GM21786 (cell line): ENCODE data around the gene HECTD2.
"Not testable (repeated sequence)": the region's sequence is repeated elsewhere in the genome, so short reads cannot be mapped to it uniquely, and the experiment has no call there.

Source experiments
- ATAC-seq: cut with Tn5 transposase; IDR thresholded peaks from one replicate; pipeline ENCODE4 v1.9.1; 2021; ENCODE audit not compliant: unreplicated experiment

The HECTD2 gene

GRCh38 chr10:91412354-91413087 is 2.4 kb downstream of the HECTD2 start:
- ATAC-seq: no peak

GRCh38 chr10:91415816-91416215 is 5.7 kb downstream of the HECTD2 start:
- no peak for ATAC-seq

GRCh38 chr10:91416339-91416855 is 6.3 kb downstream of the HECTD2 start:
- ATAC-seq: no peak

- no peak for ATAC-seq
Observed at GRCh38 chr10:91418416-91418815, 8.3 kb downstream of the HECTD2 start.

- no peak for ATAC-seq
Observed at GRCh38 chr10:91420868-91421267, 10.7 kb downstream of the HECTD2 start.

- no peak for ATAC-seq
Observed at GRCh38 chr10:91422915-91423314, 12.8 kb downstream of the HECTD2 start.

GRCh38 chr10:91424016-91424415 is 13.9 kb downstream of the HECTD2 start:
- ATAC-seq: no peak

DNA sequence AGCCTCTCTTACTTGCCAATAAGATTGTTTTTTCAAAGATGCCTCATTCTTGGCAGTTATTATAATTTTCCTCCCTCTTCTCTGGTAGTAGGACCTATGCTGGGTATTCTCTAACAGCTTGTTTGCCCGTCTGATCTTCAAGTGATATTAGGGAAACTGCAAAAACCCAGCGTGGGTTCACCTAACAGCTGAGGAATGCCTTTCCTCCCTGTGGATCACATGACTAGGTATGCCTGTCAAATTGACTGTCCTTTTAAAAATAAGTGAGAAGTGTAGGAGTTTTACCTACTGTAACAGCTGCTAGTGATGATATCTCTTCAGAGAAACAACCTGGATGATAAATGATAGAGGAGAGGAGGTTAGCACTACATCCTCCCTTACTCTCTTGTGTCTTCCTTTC is 22.0 kb downstream of the HECTD2 start:
- ATAC-seq: no peak

GRCh38 chr10:91433620-91434019 is 23.5 kb downstream of the HECTD2 start:
- no peak for ATAC-seq

- ATAC-seq: no peak
Observed at GRCh38 chr10:91434041-91434440, 23.9 kb downstream of the HECTD2 start.

DNA sequence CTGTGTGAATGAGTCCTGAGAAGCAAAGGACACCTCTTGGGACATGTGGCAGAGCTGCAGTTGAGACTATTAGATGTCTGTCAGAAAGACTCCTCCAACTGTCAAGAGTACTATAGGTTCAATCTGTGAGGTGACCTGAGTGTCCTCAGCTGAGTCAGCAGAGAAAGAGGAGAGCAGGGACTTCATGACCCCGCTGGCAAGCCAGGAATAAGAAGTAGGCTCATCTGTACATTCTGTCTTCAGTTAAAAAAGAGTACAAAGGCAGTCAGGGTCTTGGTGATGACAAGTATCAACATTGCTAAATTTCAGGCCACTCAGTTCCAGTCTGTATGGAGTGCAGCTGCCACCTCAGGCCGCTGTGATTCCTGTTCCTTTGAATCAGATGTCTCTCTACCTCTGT is 25.1 kb downstream of the HECTD2 start:
- ATAC-seq: no peak

GRCh38 chr10:91438228-91438627 is 28.1 kb downstream of the HECTD2 start:
- ATAC-seq: not testable (repeated sequence)

- no peak for ATAC-seq
Observed at GRCh38 chr10:91444211-91445182, 34.4 kb downstream of the HECTD2 start.

- ATAC-seq: no peak
Observed at GRCh38 chr10:91452063-91452462, 41.9 kb downstream of the HECTD2 start.

DNA sequence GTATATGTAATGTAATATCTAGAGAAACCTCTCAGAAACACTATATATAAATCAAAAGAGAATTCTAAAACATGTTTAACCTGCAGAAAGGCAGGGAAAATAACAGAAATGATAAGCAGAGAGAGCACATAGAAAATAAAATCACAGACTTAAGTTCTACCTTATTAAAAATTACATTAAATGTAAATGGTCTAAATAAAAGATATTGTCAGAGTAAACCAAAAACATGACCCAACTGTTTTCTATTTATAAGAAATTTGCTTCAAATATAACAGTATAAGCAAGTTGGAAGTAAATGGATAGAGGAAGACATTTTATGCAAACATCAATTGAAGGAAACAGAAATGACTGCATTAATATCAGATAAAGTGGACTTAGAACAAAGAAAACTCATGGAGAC is 43.4 kb downstream of the HECTD2 start:
- no peak for ATAC-seq

- not testable (repeated sequence) for ATAC-seq
Observed at GRCh38 chr10:91455135-91455534, 45.0 kb downstream of the HECTD2 start.

DNA sequence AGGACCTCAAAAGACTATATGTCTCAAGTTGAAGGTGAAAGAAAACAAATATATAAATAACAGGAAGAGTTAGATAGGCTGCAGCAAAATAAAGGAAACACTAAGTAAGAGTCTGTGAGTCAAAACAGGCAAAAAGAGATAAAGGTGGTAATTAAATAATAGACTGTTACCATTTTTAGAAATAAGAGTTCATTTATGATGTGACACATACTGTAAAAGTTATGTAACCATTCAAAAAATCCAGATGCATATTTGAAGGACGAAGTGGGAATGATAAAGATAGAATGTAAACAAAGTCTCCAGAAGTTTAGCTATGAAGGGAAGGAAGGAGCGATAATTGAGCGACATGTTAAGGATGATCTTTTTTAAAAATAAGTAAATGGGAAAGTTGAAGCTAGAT is 50.5 kb downstream of the HECTD2 start:
- ATAC-seq: no peak

- ATAC-seq: no peak
Observed at GRCh38 chr10:91462423-91462822, 52.3 kb downstream of the HECTD2 start.

GRCh38 chr10:91464500-91464899 is 54.4 kb downstream of the HECTD2 start:
- no peak for ATAC-seq

- no peak for ATAC-seq
Observed at GRCh38 chr10:91465261-91465660, 55.1 kb downstream of the HECTD2 start.

GRCh38 chr10:91467114-91467513 is 57.0 kb downstream of the HECTD2 start:
- no peak for ATAC-seq

- ATAC-seq: no peak
Observed at GRCh38 chr10:91471602-91472001, 61.5 kb downstream of the HECTD2 start.
